HEK293 (cell line): ENCODE data around the gene CCDC71L.

Experiments used
- CTCF ChIA-PET: fragments of 350-600 bp; formaldehyde crosslinking; extraction: SDS; loops from one replicate; lab custom pipeline; 2021; ENCODE audit warnings: antibody characterized with exemption; lab: Yijun Ruan, JAX
- POLR2A ChIA-PET: fragments of 300-600 bp; formaldehyde crosslinking; extraction: SDS; loops from one replicate; lab custom pipeline; 2020; ENCODE audit warnings: antibody characterized with exemption, inconsistent platforms; lab: Yijun Ruan, JAX
- H3K27ac ChIP-seq: fragments of 200-500 bp; sonication (Bioruptor generic); 2 replicates; pipeline ENCODE4 v1.5.1; 2014; ENCODE audit warnings: low read depth, low read length, control low read depth, inconsistent platforms; ENCODE audit errors: extremely low read depth
- H3K36me3 ChIP-seq, 2 experiments: fragments of 200-500 bp in 1 of 2; sonication (Bioruptor generic) in 1 of 2; 1 replicate in 1 of 2; 2 replicates in 1 of 2; pipeline ENCODE4 v1.5.1; 2014 to 2017; ENCODE audit warnings: inconsistent platforms in 2 of 2, low read length in 2 of 2; ENCODE audit not compliant: control insufficient read depth in 2 of 2, insufficient read depth in 1 of 2
- H3K4me1 ChIP-seq: fragments of 200-500 bp; sonication (Bioruptor generic); 2 replicates; pipeline ENCODE4 v1.5.1; 2014; ENCODE audit warnings: mild to moderate bottlenecking, low read length, inconsistent platforms; ENCODE audit not compliant: control insufficient read depth, insufficient read depth
- H3K4me3 ChIP-seq: 2 replicates; pipeline ENCODE4 v1.5.1; 2011; ENCODE audit warnings: low read depth, mild to moderate bottlenecking, control low read depth, low read length, moderate library complexity
- H3K9me3 ChIP-seq: fragments of 200-500 bp; sonication (Bioruptor generic); 2 replicates; pipeline ENCODE4 v1.5.1; 2014; ENCODE audit warnings: low read depth, low read length, inconsistent platforms; ENCODE audit not compliant: control insufficient read depth, insufficient read depth
- FEZF1 ChIP-seq: fragments of 450-650 bp; formaldehyde crosslinking; IDR thresholded peaks from 2 replicates; pipeline ENCODE4 v1.5.1; 2016; ENCODE audit warnings: missing biosample characterization, missing genetic modification characterization
- PRDM1 ChIP-seq: fragments of 450-650 bp; formaldehyde crosslinking; IDR thresholded peaks from 2 replicates; pipeline ENCODE4; 2016; ENCODE audit warnings: missing biosample characterization, missing genetic modification characterization
- PRDM6 ChIP-seq: fragments of 450-650 bp; formaldehyde crosslinking; IDR thresholded peaks from 2 replicates; pipeline ENCODE4 v1.5.1; 2017; ENCODE audit warnings: missing biosample characterization, missing genetic modification characterization
- RBAK ChIP-seq: fragments of 450-650 bp; formaldehyde crosslinking; IDR thresholded peaks from 2 replicates; pipeline ENCODE4 v1.5.1; 2016; ENCODE audit warnings: missing biosample characterization, missing genetic modification characterization
- SP2 ChIP-seq: fragments of 450-650 bp; formaldehyde crosslinking; IDR thresholded peaks from 2 replicates; pipeline ENCODE4 v1.5.1; 2016; ENCODE audit warnings: missing biosample characterization, missing genetic modification characterization
- SP3 ChIP-seq: fragments of 450-650 bp; formaldehyde crosslinking; IDR thresholded peaks from 2 replicates; pipeline ENCODE4 v1.5.1; 2016; ENCODE audit warnings: missing biosample characterization, missing genetic modification characterization
- ZBTB21 ChIP-seq: fragments of 450-650 bp; formaldehyde crosslinking; IDR thresholded peaks from 2 replicates; pipeline ENCODE4 v1.5.1; 2017; ENCODE audit warnings: missing biosample characterization, missing genetic modification characterization
- ZBTB26 ChIP-seq: fragments of 450-650 bp; formaldehyde crosslinking; optimal IDR thresholded peaks from 2 replicates; pipeline ENCODE3; 2016; ENCODE audit warnings: missing biosample characterization, mild to moderate bottlenecking, missing genetic modification characterization
- ZFP41 ChIP-seq: fragments of 450-650 bp; formaldehyde crosslinking; IDR thresholded peaks from 2 replicates; pipeline ENCODE4 v1.5.1; 2016; ENCODE audit warnings: missing biosample characterization, missing genetic modification characterization, borderline replicate concordance
- ZNF138 ChIP-seq: fragments of 450-650 bp; formaldehyde crosslinking; IDR thresholded peaks from 2 replicates; pipeline ENCODE4 v1.5.1; 2016; ENCODE audit warnings: missing biosample characterization, missing genetic modification characterization, borderline replicate concordance
- ZNF148 ChIP-seq: fragments of 450-650 bp; formaldehyde crosslinking; IDR thresholded peaks from 2 replicates; pipeline ENCODE4 v1.5.0; 2017; ENCODE audit warnings: missing biosample characterization, missing genetic modification characterization, borderline replicate concordance
- ZNF184 ChIP-seq: fragments of 450-650 bp; IDR thresholded peaks from 2 replicates; pipeline ENCODE4 v1.5.1; 2018; ENCODE audit warnings: missing biosample characterization, mild to moderate bottlenecking, missing genetic modification characterization
- ZNF302 ChIP-seq: fragments of 450-650 bp; formaldehyde crosslinking; IDR thresholded peaks from 2 replicates; pipeline ENCODE4 v1.5.1; 2016; ENCODE audit warnings: missing biosample characterization, missing genetic modification characterization, low read depth
- ZNF529 ChIP-seq: fragments of 450-650 bp; formaldehyde crosslinking; IDR thresholded peaks from 2 replicates; pipeline ENCODE4 v1.5.1; 2017; ENCODE audit warnings: missing genetic modification characterization, missing biosample characterization; ENCODE audit not compliant: insufficient replicate concordance
- ZNF621 ChIP-seq: fragments of 450-650 bp; formaldehyde crosslinking; IDR thresholded peaks from 2 replicates; pipeline ENCODE4 v1.5.1; 2017; ENCODE audit warnings: missing biosample characterization, missing genetic modification characterization
- ZNF645 ChIP-seq: fragments of 450-650 bp; formaldehyde crosslinking; IDR thresholded peaks from 2 replicates; pipeline ENCODE4; 2016; ENCODE audit warnings: missing biosample characterization, missing genetic modification characterization
- ZNF792 ChIP-seq: fragments of 450-650 bp; formaldehyde crosslinking; IDR thresholded peaks from 2 replicates; pipeline ENCODE4 v1.5.1; 2016; ENCODE audit warnings: missing biosample characterization, missing genetic modification characterization
- ZSCAN30 ChIP-seq: fragments of 450-650 bp; IDR thresholded peaks from 2 replicates; pipeline ENCODE4 v1.5.1; 2018; ENCODE audit warnings: missing biosample characterization, mild to moderate bottlenecking, missing genetic modification characterization, moderate library complexity
- TF ChIP-seq, protein P1 (sequence below): fragments of 450-650 bp; formaldehyde crosslinking; IDR thresholded peaks from 2 replicates; pipeline ENCODE4 v1.5.1; 2017; ENCODE audit warnings: missing biosample characterization, missing genetic modification characterization

Gene CCDC71L

DNA sequence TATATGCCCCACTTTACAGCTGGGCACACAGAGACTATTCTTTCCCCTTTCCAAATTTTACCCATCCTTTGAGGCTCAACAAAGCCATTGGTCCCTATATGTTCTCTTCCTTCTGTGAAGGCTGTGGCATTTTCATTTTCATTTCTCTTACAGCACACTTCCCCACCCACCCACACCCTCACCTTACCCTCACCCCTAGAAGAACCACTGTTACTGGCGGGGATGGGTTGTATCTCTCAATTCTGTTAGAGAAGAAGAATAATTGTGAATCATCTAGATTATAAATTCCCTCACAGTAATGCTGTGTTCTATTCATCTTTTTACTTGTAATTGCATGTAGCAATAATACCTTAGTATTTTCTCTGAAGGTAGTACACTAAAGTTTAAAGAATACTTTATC lies 10.2 kb upstream of the CCDC71L start:
- no peak overlapping the region for H3K4me3 ChIP-seq
- no peak for TF ChIP-seq ZNF148 (tag by site-specific recombination)
- no peak for TF ChIP-seq ZNF621 (tag by site-specific recombination)
- no peak for TF ChIP-seq SP2 (tag by site-specific recombination)
- TF ChIP-seq FEZF1 (tag by site-specific recombination) = no peak
- TF ChIP-seq ZBTB26 = no peak
- no peak for TF ChIP-seq ZNF529 (tag by site-specific recombination)
- no peak for TF ChIP-seq ZNF645 (tag by site-specific recombination)
- TF ChIP-seq ZNF302 (tag by site-specific recombination) = no peak
- TF ChIP-seq ZNF138 (tag by site-specific recombination) = no peak
- no peak for TF ChIP-seq ZBTB21 (tag by site-specific recombination)
- TF ChIP-seq ZNF792 (tag by site-specific recombination) = no peak
- no peak for TF ChIP-seq PRDM6
- TF ChIP-seq ZSCAN30 (tag by site-specific recombination) = no peak
- TF ChIP-seq RBAK (tag by site-specific recombination) = no peak
- TF ChIP-seq, protein P1, sequence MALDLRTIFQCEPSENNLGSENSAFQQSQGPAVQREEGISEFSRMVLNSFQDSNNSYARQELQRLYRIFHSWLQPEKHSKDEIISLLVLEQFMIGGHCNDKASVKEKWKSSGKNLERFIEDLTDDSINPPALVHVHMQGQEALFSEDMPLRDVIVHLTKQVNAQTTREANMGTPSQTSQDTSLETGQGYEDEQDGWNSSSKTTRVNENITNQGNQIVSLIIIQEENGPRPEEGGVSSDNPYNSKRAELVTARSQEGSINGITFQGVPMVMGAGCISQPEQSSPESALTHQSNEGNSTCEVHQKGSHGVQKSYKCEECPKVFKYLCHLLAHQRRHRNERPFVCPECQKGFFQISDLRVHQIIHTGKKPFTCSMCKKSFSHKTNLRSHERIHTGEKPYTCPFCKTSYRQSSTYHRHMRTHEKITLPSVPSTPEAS (tag by site-specific recombination) = no peak
- TF ChIP-seq ZNF184 (tag by site-specific recombination) = no peak
- TF ChIP-seq SP3 (tag by site-specific recombination) = no peak
- TF ChIP-seq ZFP41 (tag by site-specific recombination) = no peak
- no peak for TF ChIP-seq PRDM1 (tag by site-specific recombination)
- no peaks in the 10 kb centered on the region for H3K9me3 ChIP-seq
- no peak overlapping the region for H3K27ac ChIP-seq
- ChIA-PET POLR2A (no interaction called here), CTCF (interaction anchor here (1.3 kb wide), 2 partner anchors 121 to 129 kb away, joined by 3 to 4 read pairs; no protein-coding TSS in a partner anchor)
- H3K36me3 ChIP-seq = no peaks in the 10 kb centered on the region
- H3K4me1 ChIP-seq = no peaks in the 10 kb centered on the region
